SK-N-SH treated with all-trans-retinoic acid at 6 μM for 48 hours (cell line): ENCODE data around the gene FGF11.

Experiments used
- TF ChIP-seq, protein P1 (sequence below): fragments of 250-450 bp; sonication (Bioruptor Pico); IDR thresholded peaks from 2 replicates; pipeline ENCODE4 v1.5.0; 2020; ENCODE audit warnings: mild to moderate bottlenecking, moderate library complexity
- TF ChIP-seq, protein P2 (sequence below): fragments of 250-450 bp; sonication (Bioruptor Pico); IDR thresholded peaks from 2 replicates; pipeline ENCODE4 v1.5.1; 2021; ENCODE audit warnings: mild to moderate bottlenecking, moderate library complexity

Gene FGF11

DNA sequence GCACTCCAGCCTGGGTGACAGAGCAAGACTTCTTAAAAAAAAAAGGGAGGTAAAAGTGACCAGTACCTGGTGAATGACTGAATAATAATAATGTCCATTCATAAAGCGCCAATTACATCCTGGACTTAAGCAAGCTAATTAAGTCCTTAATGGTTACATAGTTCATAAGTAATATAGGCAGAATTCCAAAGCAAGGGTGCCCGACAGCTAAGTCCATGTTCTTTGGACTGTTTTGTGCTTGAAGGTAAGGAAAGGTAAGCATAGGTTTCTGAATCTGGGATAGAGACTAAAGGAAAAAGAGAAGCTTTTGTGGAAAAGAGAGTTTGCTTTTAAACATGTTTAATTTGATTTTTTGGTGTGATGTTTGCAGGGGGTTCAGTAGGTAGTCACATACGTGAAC lies 54.6 kb downstream of the FGF11 start (continued):
- TF ChIP-seq, protein P1, sequence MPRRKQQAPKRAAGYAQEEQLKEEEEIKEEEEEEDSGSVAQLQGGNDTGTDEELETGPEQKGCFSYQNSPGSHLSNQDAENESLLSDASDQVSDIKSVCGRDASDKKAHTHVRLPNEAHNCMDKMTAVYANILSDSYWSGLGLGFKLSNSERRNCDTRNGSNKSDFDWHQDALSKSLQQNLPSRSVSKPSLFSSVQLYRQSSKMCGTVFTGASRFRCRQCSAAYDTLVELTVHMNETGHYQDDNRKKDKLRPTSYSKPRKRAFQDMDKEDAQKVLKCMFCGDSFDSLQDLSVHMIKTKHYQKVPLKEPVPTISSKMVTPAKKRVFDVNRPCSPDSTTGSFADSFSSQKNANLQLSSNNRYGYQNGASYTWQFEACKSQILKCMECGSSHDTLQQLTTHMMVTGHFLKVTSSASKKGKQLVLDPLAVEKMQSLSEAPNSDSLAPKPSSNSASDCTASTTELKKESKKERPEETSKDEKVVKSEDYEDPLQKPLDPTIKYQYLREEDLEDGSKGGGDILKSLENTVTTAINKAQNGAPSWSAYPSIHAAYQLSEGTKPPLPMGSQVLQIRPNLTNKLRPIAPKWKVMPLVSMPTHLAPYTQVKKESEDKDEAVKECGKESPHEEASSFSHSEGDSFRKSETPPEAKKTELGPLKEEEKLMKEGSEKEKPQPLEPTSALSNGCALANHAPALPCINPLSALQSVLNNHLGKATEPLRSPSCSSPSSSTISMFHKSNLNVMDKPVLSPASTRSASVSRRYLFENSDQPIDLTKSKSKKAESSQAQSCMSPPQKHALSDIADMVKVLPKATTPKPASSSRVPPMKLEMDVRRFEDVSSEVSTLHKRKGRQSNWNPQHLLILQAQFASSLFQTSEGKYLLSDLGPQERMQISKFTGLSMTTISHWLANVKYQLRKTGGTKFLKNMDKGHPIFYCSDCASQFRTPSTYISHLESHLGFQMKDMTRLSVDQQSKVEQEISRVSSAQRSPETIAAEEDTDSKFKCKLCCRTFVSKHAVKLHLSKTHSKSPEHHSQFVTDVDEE (CRISPR knock-in tag), result no peak
- TF ChIP-seq, protein P2, sequence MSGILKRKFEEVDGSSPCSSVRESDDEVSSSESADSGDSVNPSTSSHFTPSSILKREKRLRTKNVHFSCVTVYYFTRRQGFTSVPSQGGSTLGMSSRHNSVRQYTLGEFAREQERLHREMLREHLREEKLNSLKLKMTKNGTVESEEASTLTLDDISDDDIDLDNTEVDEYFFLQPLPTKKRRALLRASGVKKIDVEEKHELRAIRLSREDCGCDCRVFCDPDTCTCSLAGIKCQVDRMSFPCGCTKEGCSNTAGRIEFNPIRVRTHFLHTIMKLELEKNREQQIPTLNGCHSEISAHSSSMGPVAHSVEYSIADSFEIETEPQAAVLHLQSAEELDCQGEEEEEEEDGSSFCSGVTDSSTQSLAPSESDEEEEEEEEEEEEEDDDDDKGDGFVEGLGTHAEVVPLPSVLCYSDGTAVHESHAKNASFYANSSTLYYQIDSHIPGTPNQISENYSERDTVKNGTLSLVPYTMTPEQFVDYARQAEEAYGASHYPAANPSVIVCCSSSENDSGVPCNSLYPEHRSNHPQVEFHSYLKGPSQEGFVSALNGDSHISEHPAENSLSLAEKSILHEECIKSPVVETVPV, result no peak
